Astrocyte of the spinal cord (primary cell): Measurements from ENCODE around the gene CHD3.
A peak's percentile ranks its signal among the peaks of the same experiment; 100 is the strongest.

Source experiments
- DNase-seq: peaks from one replicate; pipeline ENCODE4 v3.0.0; 2011; ENCODE audit warnings: low read depth, low spot score
- H3K4me3 ChIP-seq: 2 replicates; pipeline ENCODE4 v1.5.1; 2011; ENCODE audit warnings: low read depth, mild to moderate bottlenecking, low read length, moderate library complexity
- CTCF ChIP-seq: IDR thresholded peaks from 2 replicates; pipeline ENCODE4 v1.5.1; 2012; ENCODE audit warnings: low read depth, mild to moderate bottlenecking, low read length, inconsistent platforms
- in situ Hi-C: cut with HindIII; loops from 2 replicates; pipeline ENCODE4 v1.10.0; 2017; ENCODE audit warnings: low sequenced_read_pairs

Gene CHD3

GRCh38 chr17:7883781-7884386 is 4.7 kb upstream of the CHD3 start:
- no peak for TF ChIP-seq CTCF
- H3K4me3 ChIP-seq = peak overlapping the region; percentile 79
- peak; percentile 41 for DNase-seq
- in situ Hi-C loops = no loop called here

GRCh38 chr17:7884581-7885366 is 3.8 kb upstream of the CHD3 start:
- no peak for DNase-seq
- peak overlapping the region; percentile 79 for H3K4me3 ChIP-seq
- no peak for TF ChIP-seq CTCF
- in situ Hi-C loops = no loop called here

GRCh38 chr17:7885367-7886226 is 3.0 kb upstream of the CHD3 start:
- no peak for TF ChIP-seq CTCF
- DNase-seq = peak; percentile 36
- H3K4me3 ChIP-seq = peak overlapping the region; percentile 79

GRCh38 chr17:7886227-7887037 is 2.2 kb upstream of the CHD3 start:
- in situ Hi-C loops = no loop called here
- DNase-seq = peak; percentile 15
- H3K4me3 ChIP-seq = peak overlapping the region; percentile 79
- TF ChIP-seq CTCF = peak; percentile 4

More at GRCh38 chr17:7885367-7886226, 3.0 kb upstream of the CHD3 start:
- in situ Hi-C loops = no loop called here

GRCh38 chr17:7887038-7887481 is 1.5 kb upstream of the CHD3 start:
- in situ Hi-C loops = no loop called here
- DNase-seq = no peak
- no peak for TF ChIP-seq CTCF
- H3K4me3 ChIP-seq = peak overlapping the region; percentile 79
